ENCODE measurements around the gene MGMT.
A peak's percentile ranks its signal among the peaks of the same experiment; 100 is the strongest.

MGMT gene

GRCh38 chr10:129655679-129656031, 188.6 kb downstream of the MGMT start:
- no peak for DNase-seq (ENCODE audit: low read depth)

GRCh38 chr10:129656642-129657041, 189.6 kb downstream of the MGMT start:
- no peak for DNase-seq (ENCODE audit: low read depth)

GRCh38 chr10:129657297-129658017, 190.4 kb downstream of the MGMT start:
- no peak for DNase-seq (ENCODE audit: low read depth)

DNA sequence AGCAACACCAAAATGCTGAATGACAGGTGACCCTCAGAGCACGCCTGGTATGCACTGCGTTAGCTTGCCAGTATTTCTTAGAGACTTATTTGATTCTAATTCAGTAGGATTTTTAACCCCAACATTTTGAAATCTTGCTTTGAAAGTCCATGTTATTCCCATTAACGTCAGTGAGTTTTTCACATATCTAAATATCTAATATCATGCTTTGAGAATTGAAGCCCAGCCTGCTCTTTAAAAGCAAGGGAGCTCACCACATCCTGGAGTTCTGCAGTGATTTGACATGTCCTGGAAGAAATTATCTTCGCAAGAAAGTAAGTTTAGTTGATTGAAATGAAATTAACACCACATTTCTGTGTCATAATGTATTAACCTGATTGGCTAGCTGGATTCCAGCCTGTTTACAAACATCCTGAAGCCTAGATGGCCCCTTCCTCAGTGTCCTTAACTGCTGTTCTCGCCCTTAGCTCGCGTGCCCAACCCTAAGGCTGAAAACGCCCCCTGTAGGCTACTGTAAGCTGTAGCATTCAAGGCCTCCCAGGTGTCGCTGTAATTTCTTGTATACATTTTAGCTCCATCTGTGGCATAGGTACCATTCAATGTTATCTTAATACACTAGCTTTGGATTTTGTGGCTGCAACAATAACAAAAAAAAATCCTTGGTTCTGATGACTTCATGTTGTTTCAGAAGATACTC, 191.5 kb downstream of the MGMT start:
- DNase-seq (ENCODE audit: low read depth) = no peak

DNA sequence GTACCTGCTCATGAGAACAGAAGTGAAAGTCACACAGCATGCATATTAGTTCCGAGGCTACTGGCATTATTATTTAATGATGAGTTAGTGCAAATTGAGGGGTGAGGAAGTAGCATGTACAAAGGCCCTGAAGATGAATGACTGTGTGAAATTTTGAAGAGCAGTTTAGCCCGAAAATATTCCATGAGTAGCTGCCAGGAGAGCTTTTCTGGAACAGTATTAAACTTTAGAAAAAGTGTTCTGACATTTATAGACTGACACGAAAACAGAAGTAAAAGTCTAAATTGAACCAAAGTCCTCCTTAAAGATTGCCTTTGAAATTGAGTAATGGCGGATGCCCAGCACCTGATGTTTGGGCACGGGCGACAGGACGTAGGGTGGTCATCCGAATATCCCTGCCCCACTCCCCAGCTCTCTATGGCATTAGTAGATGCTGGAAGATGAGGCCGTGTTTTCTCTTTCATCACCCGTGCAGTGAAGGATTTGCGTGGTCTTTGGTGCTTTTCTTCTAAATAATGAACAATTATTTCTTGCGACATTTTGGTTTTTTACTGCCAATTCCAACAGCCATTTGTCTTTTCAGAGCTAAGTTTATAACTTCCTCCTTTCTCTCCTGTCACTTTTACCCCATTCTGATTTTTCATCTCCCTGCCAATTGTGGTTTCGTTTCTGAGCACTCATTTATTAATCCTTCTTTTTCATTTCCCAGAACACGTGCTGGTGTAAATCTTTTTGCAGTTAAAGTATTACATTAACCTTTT, 192.6 kb downstream of the MGMT start:
- peak; percentile 6 for DNase-seq (ENCODE audit: low read depth)

DNA sequence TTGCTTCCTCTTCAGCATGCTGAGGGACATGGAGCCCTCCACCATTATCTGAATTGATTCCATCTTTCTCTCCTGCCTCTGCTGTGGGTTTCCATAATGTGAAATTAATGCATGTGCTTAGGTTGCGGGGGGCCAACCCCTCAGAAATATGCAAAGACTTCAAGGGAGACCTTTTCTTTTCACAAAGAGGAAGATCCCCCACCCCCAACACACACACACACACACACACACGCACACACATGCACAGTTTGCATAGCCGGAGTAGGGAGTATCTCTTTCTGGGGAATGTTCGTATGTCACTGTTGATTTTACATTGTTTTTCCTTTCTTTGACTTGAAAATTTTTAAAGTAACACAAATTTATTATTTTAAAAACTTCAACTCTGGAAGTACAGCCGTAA, 193.5 kb downstream of the MGMT start:
- DNase-seq (ENCODE audit: low read depth) = no peak

DNA sequence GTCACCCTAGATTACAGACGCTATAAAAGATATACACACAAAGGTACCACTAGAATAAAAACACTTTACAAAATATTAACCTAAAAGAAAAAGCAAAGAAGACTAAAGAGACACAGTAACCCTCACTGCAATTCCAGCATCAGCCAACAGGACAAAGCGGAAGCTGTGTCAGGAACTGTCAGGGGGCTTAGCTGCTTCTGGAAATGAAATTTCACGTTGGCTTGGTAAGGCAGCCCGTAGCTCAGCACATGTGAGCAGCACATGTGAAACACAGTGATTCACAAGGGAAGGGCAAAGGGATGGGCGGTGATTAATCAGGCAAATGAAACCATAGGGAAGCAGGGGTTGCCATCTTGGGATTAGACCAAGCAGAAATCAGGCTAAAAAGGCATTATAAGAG, 195.4 kb downstream of the MGMT start:
- DNase-seq (ENCODE audit: low read depth) = no peak

DNA sequence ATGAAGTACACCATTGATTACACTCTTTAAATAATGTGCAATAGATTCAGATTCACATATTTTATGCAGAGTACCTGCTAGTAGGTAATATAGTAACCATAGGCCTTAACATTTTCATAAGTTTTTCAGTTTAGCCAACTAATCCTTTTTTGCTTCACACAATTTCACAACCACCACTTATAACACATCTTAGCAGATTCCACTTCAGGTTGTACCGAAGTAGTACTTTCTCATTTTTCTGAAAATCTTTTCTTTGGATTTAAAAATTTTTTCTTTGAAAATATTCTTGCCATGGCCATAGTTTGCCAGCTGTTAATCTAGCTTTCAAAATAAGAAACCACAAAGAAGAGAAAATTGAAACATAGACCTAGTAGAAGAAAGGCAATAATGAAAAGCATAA, 203.1 kb downstream of the MGMT start:
- no peak for DNase-seq (ENCODE audit: low read depth)

DNA sequence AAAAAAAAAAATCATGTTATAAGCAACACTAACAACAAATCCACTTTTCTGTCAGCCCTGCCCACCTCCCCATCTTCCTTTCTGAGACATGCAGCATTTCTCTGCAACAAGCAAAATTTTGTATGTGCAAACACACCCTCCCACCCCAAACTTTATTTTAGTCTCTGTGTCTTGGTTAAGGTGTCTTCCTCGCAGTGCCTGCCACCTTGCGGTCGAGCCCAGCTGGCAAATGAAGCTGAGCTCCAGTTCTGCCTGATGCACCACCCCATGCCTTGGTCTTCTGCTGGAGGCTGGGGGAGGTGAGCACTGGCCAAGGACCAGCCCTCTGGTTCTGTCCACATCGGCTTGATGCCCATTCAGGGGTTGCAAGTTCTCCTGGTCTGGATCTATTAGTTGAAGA, 206.3 kb downstream of the MGMT start:
- DNase-seq (ENCODE audit: low read depth) = no peak

- no peak for DNase-seq (ENCODE audit: low read depth)
Measured at GRCh38 chr10:129675027-129675769, 208.2 kb downstream of the MGMT start.

- no peak for DNase-seq (ENCODE audit: low read depth)
Measured at GRCh38 chr10:129676014-129676413, 209.0 kb downstream of the MGMT start.

GRCh38 chr10:129677377-129677927, 210.4 kb downstream of the MGMT start:
- DNase-seq (ENCODE audit: low read depth) = no peak

DNA sequence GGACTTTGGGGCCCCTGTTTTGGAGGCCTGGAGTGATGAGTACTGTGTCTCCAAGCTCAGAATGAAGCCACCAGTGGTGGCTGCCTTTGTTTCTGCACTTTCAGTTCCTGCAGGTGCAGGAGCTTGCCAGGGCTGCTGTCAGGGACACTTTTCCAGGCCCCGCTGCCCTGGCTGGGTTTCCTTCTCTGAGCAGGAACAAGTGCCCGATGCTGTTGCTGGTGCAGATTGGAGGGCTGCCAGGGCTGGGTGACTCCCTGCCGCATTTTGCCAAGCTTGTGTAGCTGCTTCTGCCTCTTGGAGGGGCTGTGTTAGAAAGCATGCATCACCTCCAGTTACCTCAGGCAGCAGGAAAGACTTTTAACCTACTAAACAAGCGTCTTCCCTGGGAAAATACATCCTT, 211.1 kb downstream of the MGMT start:
- no peak for DNase-seq (ENCODE audit: low read depth)

DNA sequence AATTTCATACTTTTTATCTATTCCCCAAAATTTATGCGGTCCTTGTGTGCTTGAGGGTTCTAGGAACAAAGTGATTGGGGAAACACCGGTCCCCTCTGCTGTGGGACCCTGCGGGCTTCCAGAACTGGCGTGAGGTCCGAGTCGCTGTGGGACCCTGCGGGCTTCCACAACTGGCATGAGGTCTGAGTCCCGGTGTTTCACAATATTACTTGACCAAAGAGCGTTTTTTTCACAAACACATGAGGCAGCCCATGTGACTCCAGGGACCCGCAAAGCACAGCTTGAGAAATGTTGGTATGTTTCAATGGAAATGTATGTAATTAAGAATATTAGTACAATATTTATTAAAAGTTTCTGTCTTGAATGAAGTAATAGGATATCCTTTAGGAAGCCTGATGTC, 212.2 kb downstream of the MGMT start:
- no peak for DNase-seq (ENCODE audit: low read depth)

DNA sequence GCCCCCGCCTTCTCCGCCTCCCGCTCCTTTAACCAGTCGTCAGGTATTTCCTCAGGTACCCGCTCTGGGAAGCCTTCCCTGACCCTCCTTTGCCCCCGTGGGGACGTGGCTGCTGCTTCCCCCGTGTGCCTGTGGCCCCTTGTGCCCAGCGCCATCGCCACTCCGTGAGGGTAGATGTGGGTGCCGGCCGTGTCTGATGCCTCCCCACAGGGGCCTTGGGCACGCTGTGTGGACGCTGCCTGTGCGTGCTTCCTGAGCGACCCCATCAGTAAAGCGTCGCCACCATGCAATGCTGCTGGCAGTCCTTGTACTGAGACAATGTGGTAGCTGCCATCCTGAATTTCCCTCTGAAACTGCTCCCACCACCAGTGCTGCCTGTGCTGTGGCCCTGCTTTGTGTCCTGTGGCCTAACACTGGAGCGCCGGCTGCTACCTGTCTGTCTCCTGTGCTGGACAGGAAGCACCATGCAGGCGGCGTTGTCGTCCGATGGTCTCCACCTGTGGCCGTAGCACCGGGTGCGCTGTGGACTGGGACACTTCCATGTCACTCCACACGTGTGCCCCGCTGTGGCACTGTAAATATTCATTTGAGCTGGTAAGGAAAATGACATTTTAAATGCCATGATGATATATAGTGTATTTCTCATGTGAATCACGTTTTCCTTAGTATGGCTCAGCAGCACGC, 213.8 kb downstream of the MGMT start:
- DNase-seq (ENCODE audit: low read depth) = no peak

DNA sequence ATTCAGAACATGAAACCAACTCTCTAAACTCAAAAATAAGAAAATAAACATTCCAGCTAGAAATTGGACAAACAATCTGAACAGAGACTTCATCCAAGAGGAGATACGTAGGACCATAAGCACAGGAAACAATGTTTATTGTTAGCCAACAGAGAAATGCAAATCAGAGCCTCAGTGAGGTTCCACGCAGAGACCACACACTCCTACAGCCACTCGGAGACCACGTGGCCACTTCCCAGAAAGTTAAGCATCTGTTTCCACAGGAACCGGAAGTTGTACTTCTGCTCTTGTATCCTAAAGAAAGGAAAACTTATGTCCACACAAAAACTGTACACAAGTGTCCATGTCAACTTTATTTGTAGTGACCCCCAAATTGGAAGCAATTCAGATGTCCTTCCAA, 214.8 kb downstream of the MGMT start:
- DNase-seq (ENCODE audit: low read depth) = no peak

- no peak for DNase-seq (ENCODE audit: low read depth)
Measured at GRCh38 chr10:129683519-129683918, 216.5 kb downstream of the MGMT start.

DNA sequence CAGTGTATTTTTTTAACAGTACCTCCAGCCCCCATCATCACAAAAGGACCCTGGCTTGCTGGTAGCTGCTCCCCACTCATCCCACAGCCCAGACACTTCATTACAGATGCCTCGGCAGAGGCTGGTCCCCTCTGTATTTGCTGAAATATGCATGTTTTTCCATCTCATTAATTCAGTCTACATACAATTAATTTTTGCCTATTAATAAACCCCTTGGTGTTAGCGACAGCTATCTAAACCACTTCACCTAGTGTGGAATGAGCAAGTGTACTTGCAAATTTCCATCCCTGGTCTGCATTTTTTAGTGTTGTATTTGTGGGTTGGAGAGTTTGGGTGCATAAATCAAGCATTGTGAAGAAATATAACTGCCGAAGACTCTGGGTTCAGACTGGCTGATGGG, 216.9 kb downstream of the MGMT start:
- DNase-seq (ENCODE audit: low read depth) = no peak

- no peak for DNase-seq (ENCODE audit: low read depth)
Measured at GRCh38 chr10:129685271-129685670, 218.2 kb downstream of the MGMT start.

DNA sequence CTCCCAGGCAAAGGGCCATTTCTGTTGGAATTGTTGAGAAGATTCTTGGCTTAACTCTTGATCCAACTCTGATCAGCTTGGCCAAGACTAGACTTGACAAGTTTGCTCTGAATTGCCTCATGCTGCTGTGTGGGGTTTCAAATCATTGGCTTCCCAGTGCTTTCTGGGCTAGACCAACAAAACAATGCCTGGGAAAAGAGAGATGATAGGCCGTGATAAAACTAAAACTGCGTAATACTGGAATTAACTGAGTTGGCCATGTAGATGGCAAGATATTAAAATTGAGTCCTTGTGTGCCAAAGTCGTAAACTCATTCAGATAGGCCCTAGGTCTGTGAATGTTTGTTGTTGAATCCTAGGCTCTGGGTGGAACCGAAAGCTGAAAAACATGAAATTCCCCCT, 222.6 kb downstream of the MGMT start:
- peak; percentile 31 for DNase-seq (ENCODE audit: low read depth)

- no peak for DNase-seq (ENCODE audit: low read depth)
Measured at GRCh38 chr10:129690248-129691070, 223.4 kb downstream of the MGMT start.
